Fibroblast of lung (primary cell): Measurements from ENCODE around the gene FNTB.

Experiments
- CTCF ChIP-seq, 2 donors: IDR thresholded peaks in 1 of 2; conservative IDR thresholded peaks in 1 of 2; 1 replicate in 1 of 2; 2 replicates in 1 of 2; pipeline ENCODE4 v1.5.1; 2011 to 2012; ENCODE audit warnings: low read length in 2 of 2, control low read depth in 1 of 2, inconsistent platforms in 1 of 2, low read depth in 1 of 2, mild to moderate bottlenecking in 1 of 2
- EZH2 ChIP-seq: IDR thresholded peaks from 2 replicates; pipeline ENCODE4 v1.5.1; 2012; ENCODE audit warnings: low read length, control low read depth, mild to moderate bottlenecking; ENCODE audit errors: missing control alignments

GRCh38 chr14:64998455-64998931 lies 11.8 kb downstream of the FNTB start:
- TF ChIP-seq CTCF (conservative IDR thresholded peaks at IDR 0.05 in 1 of 2, IDR thresholded peaks at IDR 0.05 in 1 of 2; ENCODE audit: low read depth in 1 of 2, low read length in 2 of 2) (no peak), EZH2 (no peak)
